Heart left ventricle (tissue), 16 donors: Measurements from ENCODE around the gene ARID3A. TPM values are rescaled to one million over a fixed set of nuclear protein-coding genes. Genes with fewer than 3 reads are reported as not detected.

Experiments used
- ATAC-seq, 4 donors: fragments of 200-7000 bp; cut with Tn5 transposase; one replicate each; pipeline ENCODE4 v1.9.1; 2020 to 2022; ENCODE audit warnings: moderate library complexity in 4 of 4, mild to moderate bottlenecking in 3 of 4, moderate number of reproducible peaks in 1 of 4
- DNase-seq, 5 donors: peaks; one replicate each; pipeline ENCODE4 v3.0.0-alpha.2; 2020
- H3K27ac ChIP-seq, 12 donors: fragments of 200-600 bp; sonication (generic) in 4 of 12; one replicate each; pipeline versions ENCODE4 v1.5.0 to v1.8.0; 2016 to 2022; ENCODE audit warnings: mild to moderate bottlenecking in 2 of 12
- H3K27me3 ChIP-seq, 9 donors: fragments of 200-600 bp; sonication (generic) in 2 of 9; one replicate each; pipeline versions ENCODE4 v1.5.1 to v1.8.0; 2016 to 2022; ENCODE audit warnings: mild to moderate bottlenecking in 3 of 9
- H3K36me3 ChIP-seq, 9 donors: fragments of 200-600 bp; sonication (generic) in 2 of 9; one replicate each; pipeline versions ENCODE4 v1.5.0 to v1.8.0; 2018 to 2022; ENCODE audit warnings: mild to moderate bottlenecking in 2 of 9
- H3K4me1 ChIP-seq, 12 donors: fragments of 200-600 bp; sonication (generic) in 4 of 12; one replicate each; pipeline versions ENCODE4 v1.5.0 to v1.8.0; 2016 to 2022; ENCODE audit warnings: mild to moderate bottlenecking in 3 of 12
- H3K4me3 ChIP-seq, 12 donors: fragments of 200-600 bp; sonication (generic) in 4 of 12; one replicate each; pipeline versions ENCODE4 v1.5.0 to v1.8.0; 2017 to 2022; ENCODE audit warnings: mild to moderate bottlenecking in 9 of 12, moderate library complexity in 4 of 12
- H3K9me3 ChIP-seq, 12 donors: fragments of 200-600 bp; sonication (generic) in 4 of 12; one replicate each; pipeline versions ENCODE4 v1.5.0 to v1.8.0; 2016 to 2022; ENCODE audit warnings: mild to moderate bottlenecking in 1 of 12
- POLR2A ChIP-seq, 2 donors: fragments of 450-650 bp; IDR thresholded peaks; one replicate each; pipeline ENCODE4 v1.6.1; 2017; ENCODE audit warnings: antibody characterized with exemption in 2 of 2, mild to moderate bottlenecking in 2 of 2, moderate library complexity in 2 of 2
- WGBS, 4 donors: extraction: QIAGEN DNeasy Blood & Tissue Kit in 2 of 4; methylation state at CpG; one replicate each; pipeline versions ENCODE4 v1.1.5 to v1.1.7; 2013 to 2018; 5-methylcytosine and 5-hydroxymethylcytosine counted together
- intact Hi-C, 10 donors: fragments of 100-400 bp; cut with DNase I; formaldehyde crosslinking; loops; one replicate each; pipeline versions ENCODE4 v1.11.1 to v1.14.2; 2022
- polyA plus RNA-seq, 2 donors: library from polyadenylated mRNA; stranded (reverse); fragments of 200-250 nt; gene quantifications; one replicate each; pipeline ENCODE4 v1.2.3, GENCODE V29; 2013
- total RNA-seq, 9 donors: library from RNA; depleted of rRNA in 2 of 9; stranded (reverse); fragments of >200 nt in 2 of 9; fragmentation: NEBNext Ultra II Directional in 3 of 9; extraction: Animal tissue kit (Norgen Biotek cat#: 25700) in 3 of 9; gene quantifications; one replicate each; pipeline versions ENCODE4 v1.1.0 to v1.2.4, GENCODE V29; 2016 to 2023
- TF ChIP-seq, protein P1 (sequence below), 12 donors: fragments of 200-600 bp; sonication (generic) in 4 of 12; IDR thresholded peaks; one replicate each; pipeline versions ENCODE4 v1.5.0 to v1.8.0; 2018 to 2022; ENCODE audit warnings: antibody characterized with exemption in 12 of 12, mild to moderate bottlenecking in 5 of 12
- donor health status: ischemic (EF 13 %, LVEDD 7.1; RV severe dilation, severe dysfunction).
- donor health status: healthy with polysubstance abuse.
- donor health status: DM: no; HTN: yes; CAD: no.
- donor health status: DM: no; HTN: no; CAD: no.
- donor health status: ischemic (EF 25% LVEDD 6.9; RV normal size, moderate dysfunction).
- donor health status: ischemic (EF 25% LVEDD 5.7; RV mildly dilated, moderate dysfunction).
- donor health status: healthy.
- donor health status: DM: yes; HTN: yes; CAD: no.
- donor health status: ischemic (EF 35%, LVEDD 5.7; RV mildly dilated, moderate dysfunction).
- donor health status: nonischemic (EF 11% LVEDD 7.7; RV severe dilation, severe dysfunction).
- donor health status: DM: yes; HTN: yes; CAD: no.
- donor health status: PGD.
- donor health status: ischemic (EF 29% LVEDD 5.4; RV normal size, mild dysfunction).
- donor health status: nonischemic (EF 23%, LVEDD 6.1; RV moderate dilation, normal function).

Gene ARID3A
- total and polyA plus RNA-seq, 11 donors, result 1.9 to 15.7 (median 5.8) TPM

DNA sequence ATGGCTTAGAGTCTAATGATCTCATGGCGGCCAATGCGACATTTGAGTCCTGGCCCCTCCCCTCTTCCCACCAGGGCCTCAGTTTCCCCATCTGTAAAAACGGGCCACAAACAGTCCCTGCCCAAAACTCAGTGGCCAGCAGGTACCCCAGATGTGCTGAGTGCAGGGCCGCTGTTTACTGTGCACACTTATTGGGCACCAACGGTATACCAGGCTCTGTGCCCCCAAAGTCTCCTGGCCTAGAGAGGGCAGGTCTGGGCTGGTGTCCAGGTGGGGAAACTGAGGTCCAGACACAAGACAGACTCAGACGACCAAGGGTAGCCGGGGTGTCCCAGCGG is 34.7 kb downstream of the ARID3A start:
- WGBS, 4 donors, result 70 to 88% (median 83%) methylated on average over 5 to 8 of the region's 8 CpGs
- Histone ChIP-seq H3K4me3 (no peak overlapping the region), H3K36me3 (peaks cover 0 to 29% (median 8%) of the 10 kb centered on the region in 9 donors), H3K9me3 (no peaks in the 10 kb centered on the region), H3K27ac (no peak overlapping the region), H3K27me3 (no peaks in the 10 kb centered on the region), H3K4me1 (peaks cover 0 to 3% (median 0%) of the 10 kb centered on the region in 12 donors)
- ATAC-seq (no peak), DNase-seq (no peak)
- TF ChIP-seq POLR2A (IDR thresholded peaks at IDR 0.05), result no peak
- TF ChIP-seq, protein P1, sequence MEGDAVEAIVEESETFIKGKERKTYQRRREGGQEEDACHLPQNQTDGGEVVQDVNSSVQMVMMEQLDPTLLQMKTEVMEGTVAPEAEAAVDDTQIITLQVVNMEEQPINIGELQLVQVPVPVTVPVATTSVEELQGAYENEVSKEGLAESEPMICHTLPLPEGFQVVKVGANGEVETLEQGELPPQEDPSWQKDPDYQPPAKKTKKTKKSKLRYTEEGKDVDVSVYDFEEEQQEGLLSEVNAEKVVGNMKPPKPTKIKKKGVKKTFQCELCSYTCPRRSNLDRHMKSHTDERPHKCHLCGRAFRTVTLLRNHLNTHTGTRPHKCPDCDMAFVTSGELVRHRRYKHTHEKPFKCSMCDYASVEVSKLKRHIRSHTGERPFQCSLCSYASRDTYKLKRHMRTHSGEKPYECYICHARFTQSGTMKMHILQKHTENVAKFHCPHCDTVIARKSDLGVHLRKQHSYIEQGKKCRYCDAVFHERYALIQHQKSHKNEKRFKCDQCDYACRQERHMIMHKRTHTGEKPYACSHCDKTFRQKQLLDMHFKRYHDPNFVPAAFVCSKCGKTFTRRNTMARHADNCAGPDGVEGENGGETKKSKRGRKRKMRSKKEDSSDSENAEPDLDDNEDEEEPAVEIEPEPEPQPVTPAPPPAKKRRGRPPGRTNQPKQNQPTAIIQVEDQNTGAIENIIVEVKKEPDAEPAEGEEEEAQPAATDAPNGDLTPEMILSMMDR (IDR thresholded peaks at IDR 0.05), result no peak
- intact Hi-C loops, result no loop called here

DNA sequence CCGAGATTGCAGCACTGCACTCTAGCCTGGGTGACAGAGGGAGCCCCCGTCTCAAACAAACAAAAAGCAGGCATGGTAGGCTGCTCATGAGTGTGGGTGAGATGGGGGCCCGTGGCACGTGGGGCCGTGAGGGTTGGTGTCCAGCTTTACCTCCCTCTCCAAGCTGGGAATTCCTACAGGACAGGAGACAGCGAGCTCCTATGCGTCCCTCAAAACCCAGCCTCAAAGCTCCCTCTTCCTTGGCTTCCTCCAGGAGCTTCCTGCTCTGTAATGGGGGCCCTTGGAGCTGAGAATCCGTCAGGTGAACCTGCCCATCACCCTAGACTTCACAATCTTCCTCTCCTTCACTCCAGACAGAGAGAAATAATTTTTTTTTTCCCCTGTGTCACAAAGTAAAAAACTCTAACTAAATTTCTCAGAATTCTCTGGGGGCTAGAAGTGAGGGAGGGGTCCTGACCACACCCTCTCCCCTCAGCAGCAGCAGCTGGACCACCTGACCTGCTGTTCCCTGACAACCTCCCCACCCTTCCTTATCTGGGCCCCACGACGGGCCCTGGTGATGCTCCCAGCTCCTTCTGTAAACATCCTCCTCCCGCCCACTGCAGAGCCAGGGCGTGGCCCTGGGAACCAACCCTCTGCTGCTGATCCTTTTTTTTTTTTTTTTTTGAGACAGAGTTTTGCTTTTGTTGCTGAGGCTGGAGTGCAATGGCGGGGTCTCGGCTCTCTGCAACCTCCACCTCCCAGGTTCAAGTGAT is 36.2 kb downstream of the ARID3A start:
- no peak overlapping the region for H3K4me3 ChIP-seq
- intact Hi-C loops, result no loop called here
- H3K27me3 ChIP-seq, result no peaks in the 10 kb centered on the region
- H3K36me3 ChIP-seq, result peaks cover 0 to 39% (median 11%) of the 10 kb centered on the region in 9 donors
- WGBS, 4 donors, result 81 to 86% (median 82%) methylated on average over 14 of the region's 14 CpGs
- no peak overlapping the region for H3K27ac ChIP-seq
- ATAC-seq (no peak), DNase-seq (no peak)
- H3K9me3 ChIP-seq, result no peaks in the 10 kb centered on the region
- peaks cover 0 to 3% (median 0%) of the 10 kb centered on the region in 12 donors for H3K4me1 ChIP-seq
- TF ChIP-seq POLR2A (IDR thresholded peaks at IDR 0.05), result no peak
- TF ChIP-seq, protein P1 (IDR thresholded peaks at IDR 0.05), result no peak

- H3K4me1 ChIP-seq, result peaks cover 0 to 3% (median 0%) of the 10 kb centered on the region in 12 donors
Measured at GRCh38 chr19:962683-963400, 37.0 kb downstream of the ARID3A start.

More at GRCh38 chr19:962683-963400, 37.0 kb downstream of the ARID3A start:
- DNase-seq (no peak), ATAC-seq (no peak)
- WGBS, 4 donors, result 90 to 91% (median 91%) methylated on average over 26 to 31 of the region's 31 CpGs
- no peak overlapping the region for H3K27ac ChIP-seq
- intact Hi-C loops, result no loop called here
- no peaks in the 10 kb centered on the region for H3K27me3 ChIP-seq
- H3K9me3 ChIP-seq, result no peaks in the 10 kb centered on the region
- no peak overlapping the region for H3K4me3 ChIP-seq
- H3K36me3 ChIP-seq, result peaks cover 0 to 46% (median 15%) of the 10 kb centered on the region in 9 donors
- TF ChIP-seq, protein P1 (IDR thresholded peaks at IDR 0.05), result no peak
- no peak for TF ChIP-seq POLR2A (IDR thresholded peaks at IDR 0.05)
